NCI-H82 treated with DMSO at 0.1 percent for 48 hours (cell line): Measurements from ENCODE around the gene FAAH2.
"Not testable (repeated sequence)": the region's sequence is repeated elsewhere in the genome, so short reads cannot be mapped to it uniquely, and the experiment has no call there.

Source experiments
- DNase-seq: peaks from one replicate; lab custom pipeline; 2025; ENCODE audit not compliant: unreplicated experiment; lab: John Stamatoyannopoulos, UW

Gene FAAH2, protein sequence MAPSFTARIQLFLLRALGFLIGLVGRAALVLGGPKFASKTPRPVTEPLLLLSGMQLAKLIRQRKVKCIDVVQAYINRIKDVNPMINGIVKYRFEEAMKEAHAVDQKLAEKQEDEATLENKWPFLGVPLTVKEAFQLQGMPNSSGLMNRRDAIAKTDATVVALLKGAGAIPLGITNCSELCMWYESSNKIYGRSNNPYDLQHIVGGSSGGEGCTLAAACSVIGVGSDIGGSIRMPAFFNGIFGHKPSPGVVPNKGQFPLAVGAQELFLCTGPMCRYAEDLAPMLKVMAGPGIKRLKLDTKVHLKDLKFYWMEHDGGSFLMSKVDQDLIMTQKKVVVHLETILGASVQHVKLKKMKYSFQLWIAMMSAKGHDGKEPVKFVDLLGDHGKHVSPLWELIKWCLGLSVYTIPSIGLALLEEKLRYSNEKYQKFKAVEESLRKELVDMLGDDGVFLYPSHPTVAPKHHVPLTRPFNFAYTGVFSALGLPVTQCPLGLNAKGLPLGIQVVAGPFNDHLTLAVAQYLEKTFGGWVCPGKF

DNA sequence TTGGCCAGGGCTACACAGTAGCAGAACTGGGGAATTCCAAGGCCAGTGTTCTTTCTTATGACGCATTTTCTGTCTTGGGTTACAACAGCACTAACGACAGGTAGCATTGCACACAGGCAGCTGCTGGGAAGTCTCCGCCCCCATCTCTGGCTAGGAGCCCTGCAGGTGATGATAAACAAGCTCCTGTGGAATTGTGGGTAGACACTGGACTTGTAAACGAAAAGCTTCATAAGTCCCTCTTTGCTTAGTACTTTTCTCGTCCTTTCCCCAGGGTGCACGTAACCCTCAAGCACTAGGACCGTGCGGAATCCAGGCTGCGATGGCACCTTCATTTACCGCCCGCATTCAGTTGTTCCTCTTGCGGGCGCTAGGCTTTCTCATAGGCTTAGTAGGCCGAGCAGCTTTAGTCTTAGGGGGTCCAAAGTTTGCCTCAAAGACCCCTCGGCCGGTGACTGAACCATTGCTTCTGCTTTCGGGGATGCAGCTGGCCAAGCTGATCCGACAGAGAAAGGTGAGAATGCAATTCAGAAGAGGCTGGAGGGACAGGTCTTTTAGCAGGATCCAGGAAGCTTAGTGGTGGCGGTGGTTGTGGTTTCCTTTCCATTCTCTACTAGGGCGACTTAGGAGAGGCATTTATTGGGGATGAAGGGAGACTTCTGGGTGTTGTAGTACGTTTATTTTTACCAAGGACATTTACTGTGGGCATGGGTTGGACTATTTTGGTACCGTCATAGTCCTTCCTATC is at the start of gene FAAH2:
TSS of gene FAAH2 (plus strand) at position 200 of the 745 bp plus-strand sequence. CDS start at position 320, 120 bp downstream.
- no peak for DNase-seq

DNA sequence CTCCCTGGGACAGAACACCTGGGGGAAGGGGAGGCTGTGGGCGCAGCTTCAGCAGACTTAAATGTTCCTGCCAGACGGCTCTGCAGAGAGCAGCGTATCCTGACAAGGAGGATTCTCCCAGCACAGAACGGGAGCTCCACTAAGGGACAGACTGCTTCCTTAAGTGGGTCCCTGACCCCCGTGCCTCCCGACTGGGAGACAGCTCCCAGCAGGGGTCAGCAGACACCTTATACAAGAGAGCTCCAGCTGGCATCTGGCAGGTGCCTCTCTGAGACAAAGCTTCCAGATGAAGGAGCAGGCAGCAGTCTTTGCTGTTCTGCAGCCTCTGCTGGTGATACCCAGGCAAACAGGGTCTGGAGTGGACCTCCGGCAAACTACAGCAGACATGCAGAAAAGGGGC is 44.5 kb upstream of the FAAH2 start:
- no peak for DNase-seq

DNA sequence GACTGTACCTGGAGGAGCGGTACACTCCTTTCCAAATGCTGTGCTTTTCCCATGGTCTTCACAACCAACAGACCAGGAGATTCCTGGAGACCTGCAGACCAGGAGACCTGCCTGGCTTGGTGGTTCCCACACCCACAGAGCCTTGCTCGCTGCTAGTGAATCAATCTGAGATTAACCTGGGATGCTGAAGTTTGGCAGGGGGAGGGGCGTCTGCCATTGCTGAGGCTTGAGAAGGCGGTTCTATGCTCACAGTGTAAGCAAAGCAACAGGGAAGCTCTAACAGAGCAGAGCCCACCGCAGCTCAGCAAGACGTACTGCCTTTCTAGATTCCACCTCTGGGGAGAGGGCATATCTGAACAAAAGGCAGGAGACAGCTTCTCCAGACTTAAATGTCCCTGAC is 34.5 kb upstream of the FAAH2 start:
- no peak for DNase-seq

GRCh38 chrX:57265126-57265525 is 21.4 kb upstream of the FAAH2 start:
- DNase-seq: no peak

- DNase-seq: no peak
Observed at GRCh38 chrX:57266275-57266674, 20.2 kb upstream of the FAAH2 start.

- no peak for DNase-seq
Observed at GRCh38 chrX:57266871-57267270, 19.6 kb upstream of the FAAH2 start.

DNA sequence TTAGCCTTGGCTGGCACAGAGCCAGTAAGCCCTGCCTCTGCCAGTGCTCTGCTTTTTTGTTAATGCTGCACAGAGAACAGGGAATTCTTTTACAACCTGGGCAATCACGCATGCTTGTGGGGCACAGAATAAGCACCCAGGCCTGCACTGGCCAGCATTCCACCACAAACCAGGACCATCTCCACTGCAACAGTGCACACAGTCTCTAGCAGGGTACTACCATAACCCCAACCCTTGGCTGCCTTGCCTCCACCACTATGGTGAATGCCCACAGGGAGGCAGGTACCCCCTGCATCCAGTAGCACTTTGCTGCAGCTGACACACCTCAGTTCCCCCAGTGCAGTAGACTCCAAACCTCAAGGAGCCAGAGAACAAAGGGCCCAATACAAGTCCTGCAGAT is 19.2 kb upstream of the FAAH2 start:
- no peak for DNase-seq

- no peak for DNase-seq
Observed at GRCh38 chrX:57270980-57271379, 15.5 kb upstream of the FAAH2 start.

GRCh38 chrX:57282568-57282967 is 3.9 kb upstream of the FAAH2 start:
- DNase-seq: no peak

DNA sequence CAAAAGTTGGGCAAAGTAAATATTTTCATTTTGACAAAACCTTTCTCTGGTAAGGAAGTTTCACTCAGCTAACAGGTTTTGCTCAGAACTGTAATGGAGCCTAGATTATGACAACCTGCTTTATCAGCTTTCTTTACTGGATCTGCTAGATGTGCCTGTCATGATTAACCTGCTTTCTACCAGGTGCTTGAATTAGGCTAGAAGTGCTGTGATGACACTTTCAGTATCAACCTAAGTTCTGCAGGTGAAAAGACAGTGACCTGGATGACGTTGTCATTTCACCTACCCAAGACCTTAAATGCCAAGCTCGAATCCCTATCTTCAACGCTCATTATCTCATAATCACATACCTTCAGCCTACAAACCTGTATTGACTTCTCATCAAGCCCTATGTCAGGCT is 1.5 kb upstream of the FAAH2 start:
- no peak for DNase-seq

DNA sequence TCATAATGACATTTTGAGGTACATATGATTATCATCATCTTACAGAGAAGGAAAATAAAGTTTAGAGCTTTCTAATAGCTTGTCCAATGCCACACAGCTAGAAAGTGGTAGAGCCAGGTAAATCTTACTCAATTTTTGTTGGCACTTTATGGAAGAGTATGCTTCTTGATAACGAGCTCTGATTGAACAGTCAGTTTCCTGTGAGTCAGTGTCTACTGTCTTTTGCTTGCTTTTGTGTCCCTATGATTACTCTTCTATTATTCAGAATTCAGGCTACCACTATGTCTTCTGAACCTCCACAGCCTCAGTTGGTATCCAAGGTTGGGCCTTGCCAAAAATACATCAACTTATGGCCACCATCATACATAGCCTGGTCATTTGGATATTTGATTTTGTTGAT is 2.6 kb downstream of the FAAH2 start:
- no peak for DNase-seq

GRCh38 chrX:57294961-57295360 is 8.5 kb downstream of the FAAH2 start:
- no peak for DNase-seq

DNA sequence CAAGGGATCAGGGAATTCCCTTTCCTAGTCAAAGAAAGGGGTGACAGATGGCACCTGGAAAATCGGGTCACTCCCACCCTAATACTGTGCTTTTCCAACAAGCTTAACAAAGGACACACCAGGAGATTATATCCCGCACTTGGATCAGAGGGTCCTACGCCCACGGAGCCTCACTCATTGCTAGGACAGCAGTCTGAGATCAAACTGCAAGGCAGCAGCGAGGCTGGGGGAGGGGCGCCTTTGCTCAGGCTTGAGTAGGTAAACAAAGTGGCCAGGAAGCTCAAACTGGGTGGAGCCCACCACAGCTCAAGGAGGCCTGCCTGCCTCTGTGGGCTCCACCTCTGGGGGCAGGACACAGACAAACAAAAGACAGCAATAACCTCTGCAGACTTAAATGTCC is 9.2 kb downstream of the FAAH2 start:
- DNase-seq: not testable (repeated sequence)

- DNase-seq: no peak
Observed at GRCh38 chrX:57313583-57314215, 27.2 kb downstream of the FAAH2 start.

GRCh38 chrX:57329008-57329407 is 42.5 kb downstream of the FAAH2 start:
- DNase-seq: no peak

DNA sequence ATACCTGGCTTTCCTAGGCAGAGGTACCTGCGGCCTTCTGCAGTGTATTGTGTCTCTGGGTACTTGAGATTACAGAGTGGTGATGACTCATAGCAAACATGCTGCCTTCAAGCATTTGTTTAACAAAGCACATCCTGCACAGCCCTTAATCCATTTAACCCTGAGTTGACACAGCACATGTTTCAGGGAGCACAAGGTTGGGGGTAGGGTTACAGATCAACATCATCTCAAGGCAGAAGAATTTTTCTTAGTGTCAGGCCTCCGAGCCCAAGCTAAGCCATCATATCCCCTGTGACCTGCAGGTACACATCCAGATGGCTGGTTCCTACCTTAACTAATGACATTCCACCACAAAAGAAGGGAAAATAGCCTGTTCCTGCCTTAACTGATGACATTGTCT is 49.3 kb downstream of the FAAH2 start:
- not testable (repeated sequence) for DNase-seq

- DNase-seq: no peak
Observed at GRCh38 chrX:57353472-57354132, 67.1 kb downstream of the FAAH2 start.

GRCh38 chrX:57364145-57364544 is 77.6 kb downstream of the FAAH2 start:
- no peak for DNase-seq

GRCh38 chrX:57366430-57366829 is 79.9 kb downstream of the FAAH2 start:
- DNase-seq: no peak

DNA sequence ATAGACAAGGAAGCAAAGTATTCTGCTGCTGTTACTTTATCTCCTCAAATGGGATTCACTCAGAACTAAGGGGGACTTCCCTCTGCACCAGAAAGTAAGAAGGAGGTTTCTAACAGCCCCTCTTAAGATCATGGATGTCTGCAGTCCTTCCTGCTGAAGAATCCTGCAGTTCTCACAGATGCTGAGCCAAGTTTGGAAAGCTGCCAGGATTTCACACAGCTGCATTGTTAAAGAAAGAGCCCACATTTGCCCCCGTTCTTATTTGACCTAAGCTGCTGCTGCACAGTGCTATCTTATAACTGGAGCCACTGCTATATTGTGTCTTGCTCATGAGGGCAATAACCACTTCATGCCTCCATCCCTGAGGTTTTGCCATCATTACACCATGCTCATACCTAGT is 81.1 kb downstream of the FAAH2 start:
- DNase-seq: no peak

GRCh38 chrX:57368158-57368557 is 81.7 kb downstream of the FAAH2 start:
- no peak for DNase-seq
